Measurements from ENCODE around the gene LRRC75B.
"Not testable (repeated sequence)": the region's sequence is repeated elsewhere in the genome, so short reads cannot be mapped to it uniquely, and the experiment has no call there.

The LRRC75B gene

GRCh38 chr22:24552503-24553286 is 40.2 kb downstream of the LRRC75B start:
- not testable (repeated sequence) for DNase-seq

GRCh38 chr22:24550902-24551435 is 41.9 kb downstream of the LRRC75B start:
- no peak for DNase-seq

GRCh38 chr22:24550028-24550901 is 42.6 kb downstream of the LRRC75B start:
- no peak for DNase-seq

- no peak for DNase-seq
These were observed 44.1 kb downstream of the LRRC75B start for GRCh38 chr22:24548812-24549211.

GRCh38 chr22:24543679-24544243 is 49.1 kb downstream of the LRRC75B start:
- no peak for DNase-seq

- DNase-seq = no peak
These were observed 49.7 kb downstream of the LRRC75B start for GRCh38 chr22:24543185-24543601.

- DNase-seq = no peak
These were observed 50.2 kb downstream of the LRRC75B start for GRCh38 chr22:24542641-24543040.

- DNase-seq = no peak
These were observed 51.0 kb downstream of the LRRC75B start for GRCh38 chr22:24541681-24542515.

- DNase-seq = no peak
These were observed 52.4 kb downstream of the LRRC75B start for GRCh38 chr22:24540470-24540869.

- no peak for DNase-seq
These were observed 56.8 kb downstream of the LRRC75B start for GRCh38 chr22:24536089-24536488.

Data from NCI-H2107 (cell line).